Heart left ventricle (tissue), 16 donors: ENCODE measurements around the gene CD22. TPM values are rescaled to one million over a fixed set of nuclear protein-coding genes. Genes with fewer than 3 reads are reported as not detected.

Source experiments
- ATAC-seq, 4 donors: fragments of 200-7000 bp; cut with Tn5 transposase; one replicate each; pipeline ENCODE4 v1.9.1; 2020 to 2022; ENCODE audit warnings: moderate library complexity in 4 of 4, mild to moderate bottlenecking in 3 of 4, moderate number of reproducible peaks in 1 of 4
- DNase-seq, 5 donors: peaks; one replicate each; pipeline ENCODE4 v3.0.0-alpha.2; 2020
- H3K27ac ChIP-seq, 12 donors: fragments of 200-600 bp; sonication (generic) in 4 of 12; one replicate each; pipeline versions ENCODE4 v1.5.0 to v1.8.0; 2016 to 2022; ENCODE audit warnings: mild to moderate bottlenecking in 2 of 12
- H3K27me3 ChIP-seq, 9 donors: fragments of 200-600 bp; sonication (generic) in 2 of 9; one replicate each; pipeline versions ENCODE4 v1.5.1 to v1.8.0; 2016 to 2022; ENCODE audit warnings: mild to moderate bottlenecking in 3 of 9
- H3K36me3 ChIP-seq, 9 donors: fragments of 200-600 bp; sonication (generic) in 2 of 9; one replicate each; pipeline versions ENCODE4 v1.5.0 to v1.8.0; 2018 to 2022; ENCODE audit warnings: mild to moderate bottlenecking in 2 of 9
- H3K4me1 ChIP-seq, 12 donors: fragments of 200-600 bp; sonication (generic) in 4 of 12; one replicate each; pipeline versions ENCODE4 v1.5.0 to v1.8.0; 2016 to 2022; ENCODE audit warnings: mild to moderate bottlenecking in 3 of 12
- H3K4me3 ChIP-seq, 12 donors: fragments of 200-600 bp; sonication (generic) in 4 of 12; one replicate each; pipeline versions ENCODE4 v1.5.0 to v1.8.0; 2017 to 2022; ENCODE audit warnings: mild to moderate bottlenecking in 9 of 12, moderate library complexity in 4 of 12
- H3K9me3 ChIP-seq, 12 donors: fragments of 200-600 bp; sonication (generic) in 4 of 12; one replicate each; pipeline versions ENCODE4 v1.5.0 to v1.8.0; 2016 to 2022; ENCODE audit warnings: mild to moderate bottlenecking in 1 of 12
- CTCF ChIP-seq, 12 donors: fragments of 200-600 bp; sonication (generic) in 4 of 12; IDR thresholded peaks; one replicate each; pipeline versions ENCODE4 v1.5.0 to v1.8.0; 2018 to 2022; ENCODE audit warnings: antibody characterized with exemption in 12 of 12, mild to moderate bottlenecking in 5 of 12
- POLR2A ChIP-seq, 2 donors: fragments of 450-650 bp; IDR thresholded peaks; one replicate each; pipeline ENCODE4 v1.6.1; 2017; ENCODE audit warnings: antibody characterized with exemption in 2 of 2, mild to moderate bottlenecking in 2 of 2, moderate library complexity in 2 of 2
- WGBS, 4 donors: extraction: QIAGEN DNeasy Blood & Tissue Kit in 2 of 4; methylation state at CpG; one replicate each; pipeline versions ENCODE4 v1.1.5 to v1.1.7; 2013 to 2018; 5-methylcytosine and 5-hydroxymethylcytosine counted together
- intact Hi-C, 10 donors: fragments of 100-400 bp; cut with DNase I; formaldehyde crosslinking; loops; one replicate each; pipeline versions ENCODE4 v1.11.1 to v1.14.2; 2022
- polyA plus RNA-seq, 2 donors: library from polyadenylated mRNA; stranded (reverse); fragments of 200-250 nt; gene quantifications; one replicate each; pipeline ENCODE4 v1.2.3, GENCODE V29; 2013
- total RNA-seq, 9 donors: library from RNA; depleted of rRNA in 2 of 9; stranded (reverse); fragments of >200 nt in 2 of 9; fragmentation: NEBNext Ultra II Directional in 3 of 9; extraction: Animal tissue kit (Norgen Biotek cat#: 25700) in 3 of 9; gene quantifications; one replicate each; pipeline versions ENCODE4 v1.1.0 to v1.2.4, GENCODE V29; 2016 to 2023
- donor health status: ischemic (EF 13 %, LVEDD 7.1; RV severe dilation, severe dysfunction).
- donor health status: healthy with polysubstance abuse.
- donor health status: DM: no; HTN: yes; CAD: no.
- donor health status: DM: no; HTN: no; CAD: no.
- donor health status: ischemic (EF 25% LVEDD 6.9; RV normal size, moderate dysfunction).
- donor health status: ischemic (EF 25% LVEDD 5.7; RV mildly dilated, moderate dysfunction).
- donor health status: healthy.
- donor health status: DM: yes; HTN: yes; CAD: no.
- donor health status: ischemic (EF 35%, LVEDD 5.7; RV mildly dilated, moderate dysfunction).
- donor health status: nonischemic (EF 11% LVEDD 7.7; RV severe dilation, severe dysfunction).
- donor health status: DM: yes; HTN: yes; CAD: no.
- donor health status: PGD.
- donor health status: ischemic (EF 29% LVEDD 5.4; RV normal size, mild dysfunction).
- donor health status: nonischemic (EF 23%, LVEDD 6.1; RV moderate dilation, normal function).

Gene CD22
- total and polyA plus RNA-seq, 11 donors, result 0.11 to 3.3 (median 1.0) TPM; not detected in 2

- ATAC-seq (no peak), DNase-seq (peak in 1 of 5 donors; percentile 29)
Measured at GRCh38 chr19:35299523-35300338, 29.3 kb upstream of the CD22 start.

GRCh38 chr19:35300339-35300649 is 28.7 kb upstream of the CD22 start:
- peak in 1 of 5 donors; percentile 65 for DNase-seq
- H3K27me3 ChIP-seq, result peaks cover 0 to 38% (median 13%) of the 10 kb centered on the region in 9 donors
- ATAC-seq, result no peak

More at GRCh38 chr19:35299523-35300338, 29.3 kb upstream of the CD22 start:
- H3K36me3 ChIP-seq, result no peaks in the 10 kb centered on the region
- H3K4me3 ChIP-seq, result no peak overlapping the region
- WGBS, 4 donors, result 46 to 61% (median 54%) methylated on average over 23 to 55 of the region's 55 CpGs
- peaks cover 0 to 5% (median 0%) of the 10 kb centered on the region in 12 donors for H3K4me1 ChIP-seq
- H3K27ac ChIP-seq, result no peak overlapping the region
- H3K27me3 ChIP-seq, result peaks cover 0 to 41% (median 14%) of the 10 kb centered on the region in 9 donors
- intact Hi-C loops, result no loop called here
- TF ChIP-seq CTCF (IDR thresholded peaks at IDR 0.05) (no peak), POLR2A (IDR thresholded peaks at IDR 0.05) (no peak)
- no peaks in the 10 kb centered on the region for H3K9me3 ChIP-seq

GRCh38 chr19:35301961-35302360 is 27.0 kb upstream of the CD22 start:
- no peak for ATAC-seq

More at GRCh38 chr19:35300339-35300649, 28.7 kb upstream of the CD22 start:
- Histone ChIP-seq H3K9me3 (no peaks in the 10 kb centered on the region), H3K27ac (no peak overlapping the region), H3K36me3 (no peaks in the 10 kb centered on the region), H3K4me1 (peaks cover 0 to 5% (median 0%) of the 10 kb centered on the region in 12 donors), H3K4me3 (no peak overlapping the region)
- intact Hi-C loops, result no loop called here
- 79 to 87% (median 84%) methylated on average over 10 of the region's 10 CpGs for WGBS, 4 donors
- TF ChIP-seq POLR2A (IDR thresholded peaks at IDR 0.05) (no peak), CTCF (IDR thresholded peaks at IDR 0.05) (no peak)

More at GRCh38 chr19:35301961-35302360, 27.0 kb upstream of the CD22 start:
- intact Hi-C loops, result no loop called here
- Histone ChIP-seq H3K27me3 (peaks cover 0 to 38% (median 12%) of the 10 kb centered on the region in 9 donors), H3K9me3 (no peaks in the 10 kb centered on the region), H3K4me3 (no peak overlapping the region), H3K36me3 (no peaks in the 10 kb centered on the region), H3K27ac (no peak overlapping the region), H3K4me1 (peaks cover 0 to 5% (median 0%) of the 10 kb centered on the region in 12 donors)
- DNase-seq, result no peak
- 93 to 99% (median 97%) methylated on average over 2 of the region's 2 CpGs for WGBS, 4 donors
- TF ChIP-seq POLR2A (IDR thresholded peaks at IDR 0.05) (no peak), CTCF (IDR thresholded peaks at IDR 0.05) (no peak)
